ENCODE measurements around the gene MPP2.

GRCh38 chr17:43855061-43855460 lies 52.3 kb downstream of the MPP2 start:
- TF ChIP-seq MXI1 (IDR thresholded peaks at IDR 0.05; ENCODE audit: low read depth, low read length): no peak
- TF ChIP-seq, protein P1, sequence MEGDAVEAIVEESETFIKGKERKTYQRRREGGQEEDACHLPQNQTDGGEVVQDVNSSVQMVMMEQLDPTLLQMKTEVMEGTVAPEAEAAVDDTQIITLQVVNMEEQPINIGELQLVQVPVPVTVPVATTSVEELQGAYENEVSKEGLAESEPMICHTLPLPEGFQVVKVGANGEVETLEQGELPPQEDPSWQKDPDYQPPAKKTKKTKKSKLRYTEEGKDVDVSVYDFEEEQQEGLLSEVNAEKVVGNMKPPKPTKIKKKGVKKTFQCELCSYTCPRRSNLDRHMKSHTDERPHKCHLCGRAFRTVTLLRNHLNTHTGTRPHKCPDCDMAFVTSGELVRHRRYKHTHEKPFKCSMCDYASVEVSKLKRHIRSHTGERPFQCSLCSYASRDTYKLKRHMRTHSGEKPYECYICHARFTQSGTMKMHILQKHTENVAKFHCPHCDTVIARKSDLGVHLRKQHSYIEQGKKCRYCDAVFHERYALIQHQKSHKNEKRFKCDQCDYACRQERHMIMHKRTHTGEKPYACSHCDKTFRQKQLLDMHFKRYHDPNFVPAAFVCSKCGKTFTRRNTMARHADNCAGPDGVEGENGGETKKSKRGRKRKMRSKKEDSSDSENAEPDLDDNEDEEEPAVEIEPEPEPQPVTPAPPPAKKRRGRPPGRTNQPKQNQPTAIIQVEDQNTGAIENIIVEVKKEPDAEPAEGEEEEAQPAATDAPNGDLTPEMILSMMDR (IDR thresholded peaks at IDR 0.05): no peak
- no peak for TF ChIP-seq GABPA (IDR thresholded peaks at IDR 0.05; ENCODE audit: low read depth)
- no peak for TF ChIP-seq RAD21 (IDR thresholded peaks at IDR 0.05; ENCODE audit: low read length)
- TF ChIP-seq MEF2A (IDR thresholded peaks at IDR 0.05; ENCODE audit: borderline replicate concordance, low read depth): no peak
- TF ChIP-seq CHD2 (IDR thresholded peaks at IDR 0.05; ENCODE audit: low read length, partially characterized antibody): no peak

Measured in SK-N-SH (cell line).